Psoas muscle (tissue), 8 donors: ENCODE data around the gene ANXA8L1. TPM values are rescaled to one million over a fixed set of nuclear protein-coding genes. Genes with fewer than 3 reads are reported as not detected.
"Not testable (repeated sequence)": the region's sequence is repeated elsewhere in the genome, so short reads cannot be mapped to it uniquely, and the experiment has no call there.

ENCODE experiments used
- ATAC-seq, 4 donors: fragments of 200-7000 bp; cut with Tn5 transposase; one replicate each; pipeline ENCODE4 v1.9.1; 2020; ENCODE audit warnings: moderate library complexity in 3 of 4, mild to moderate bottlenecking in 2 of 4
- DNase-seq, 2 donors: peaks; one replicate each; pipeline ENCODE4 v3.0.0-alpha.2; 2020
- H3K27ac ChIP-seq: fragments of 200-600 bp; one replicate; pipeline ENCODE4 v1.8.0; 2022
- H3K27me3 ChIP-seq, 3 donors: fragments of 200-600 bp in 1 of 3; one replicate each; pipeline versions ENCODE4 v1.6.1 to v1.8.0; 2013 to 2022; ENCODE audit warnings: low read length in 2 of 3, mild to moderate bottlenecking in 2 of 3, moderate library complexity in 1 of 3; ENCODE audit not compliant: insufficient read depth in 3 of 3
- H3K36me3 ChIP-seq, 2 donors: fragments of 200-600 bp in 1 of 2; one replicate each; pipeline versions ENCODE4 v1.6.1 to v1.8.0; 2013 to 2022; ENCODE audit warnings: low read depth in 1 of 2, mild to moderate bottlenecking in 1 of 2, moderate library complexity in 1 of 2; ENCODE audit not compliant: insufficient read depth in 1 of 2
- H3K4me1 ChIP-seq: fragments of 200-600 bp; one replicate; pipeline ENCODE4 v1.8.0; 2022
- H3K4me3 ChIP-seq: fragments of 200-600 bp; one replicate; pipeline ENCODE4 v1.8.0; 2022; ENCODE audit warnings: mild to moderate bottlenecking
- H3K9me3 ChIP-seq: fragments of 200-600 bp; one replicate; pipeline ENCODE4 v1.8.0; 2022
- whole genome bisulfite sequencing, 3 donors: extraction: QIAGEN DNeasy Blood & Tissue Kit; methylation state at CpG; one replicate each; pipeline versions ENCODE4 v1.1.6 to v1.1.7; 2013; 5-methylcytosine and 5-hydroxymethylcytosine counted together
- intact Hi-C, 2 donors: fragments of 100-400 bp; cut with DNase I; formaldehyde crosslinking; loops; one replicate each; pipeline versions ENCODE4 v1.11.0 to v1.14.2; 2022
- polyA plus RNA-seq, 3 donors: library from polyadenylated mRNA; stranded (reverse); fragments of 200-250 nt; gene quantifications; one replicate each; pipeline ENCODE4 v1.2.3, GENCODE V29; 2013
- total RNA-seq, 4 donors: library from RNA; stranded (reverse); fragmentation: NEBNext Ultra II Directional in 2 of 4; extraction: Animal tissue kit (Norgen Biotek cat#: 25700) in 2 of 4; gene quantifications; one replicate each; pipeline versions ENCODE4 v1.2.1 to v1.2.4, GENCODE V29; 2021 to 2023
- donor health status: healthy with polysubstance abuse.
- donor health status: DM: no; HTN: no; CAD: no; lungs with moderate emphysema.
- donor health status: Bipolar disorder and iron deficiency.
- donor health status: healthy.
- donor health status: DM: yes; HTN: yes; CAD: no.
- donor health status: DM: no; HTN: no; CAD: no.
- donor health status: DM: no; HTN: no; CAD: no.
- donor health status: DM: yes; HTN: yes; CAD: no.

The ANXA8L1 gene
- total and polyA plus RNA-seq, 7 donors = 0.15 TPM; not detected in 6

GRCh38 chr10:46415291-46415690 lies 39.7 kb downstream of the ANXA8L1 start:
- WGBS, 3 donors = 60 to 91% (median 70%) methylated on average over 3 to 4 of the region's 6 CpGs
- DNase-seq = not testable (repeated sequence)

GRCh38 chr10:46418283-46418682 lies 42.7 kb downstream of the ANXA8L1 start:
- H3K4me3 ChIP-seq, H3K9me3 ChIP-seq, DNase-seq, H3K27me3 ChIP-seq, H3K36me3 ChIP-seq, H3K4me1 ChIP-seq, intact Hi-C loops, H3K27ac ChIP-seq: not testable (repeated sequence)
- 67 to 84% (median 79%) methylated on average over 1 to 5 of the region's 7 CpGs for WGBS, 3 donors
- ATAC-seq = peak in 1 of 4 donors; percentile 29

More at GRCh38 chr10:46415291-46415690, 39.7 kb downstream of the ANXA8L1 start:
- intact Hi-C loops, H3K4me3 ChIP-seq, ATAC-seq, H3K4me1 ChIP-seq, H3K9me3 ChIP-seq, H3K27ac ChIP-seq, H3K27me3 ChIP-seq, H3K36me3 ChIP-seq: not testable (repeated sequence)

- ATAC-seq, H3K9me3 ChIP-seq, intact Hi-C loops: not testable (repeated sequence)
Observed at GRCh38 chr10:46419570-46420379, 44.2 kb downstream of the ANXA8L1 start.

GRCh38 chr10:46423550-46423949 lies 48.0 kb downstream of the ANXA8L1 start:
- H3K4me1 ChIP-seq, H3K4me3 ChIP-seq, H3K36me3 ChIP-seq, H3K27ac ChIP-seq, ATAC-seq, intact Hi-C loops, DNase-seq, H3K9me3 ChIP-seq, H3K27me3 ChIP-seq: not testable (repeated sequence)
- no CpG with 5 or more reads among the region's 2 CpGs for WGBS, 3 donors

More at GRCh38 chr10:46419570-46420379, 44.2 kb downstream of the ANXA8L1 start:
- WGBS, 3 donors = 44 to 54% (median 51%) methylated on average over 4 of the region's 13 CpGs
- H3K27me3 ChIP-seq, H3K36me3 ChIP-seq, DNase-seq, H3K4me3 ChIP-seq, H3K27ac ChIP-seq, H3K4me1 ChIP-seq: not testable (repeated sequence)

- H3K9me3 ChIP-seq, H3K4me3 ChIP-seq, H3K27ac ChIP-seq, ATAC-seq, DNase-seq, H3K4me1 ChIP-seq, intact Hi-C loops, H3K27me3 ChIP-seq, H3K36me3 ChIP-seq: not testable (repeated sequence)
- WGBS, 3 donors = no CpG with 5 or more reads among the region's 4 CpGs
Observed at GRCh38 chr10:46440942-46441341, 65.4 kb downstream of the ANXA8L1 start.

Other genes starting within 250 kb of the ANXA8L1 start
- gene ANTXRL, start 88.8 kb upstream of the ANXA8L1 start, total RNA-seq = not detected
- gene ANTXRL, start 88.8 kb upstream of the ANXA8L1 start, polyA plus RNA-seq = under 1 TPM in 1 of 3 donors, not detected in 2; 0.06 TPM
- gene NPY4R, start 90.2 kb downstream of the ANXA8L1 start, total RNA-seq = not detected
- under 1 TPM in 1 of 3 donors, not detected in 2; 0.04 TPM for gene NPY4R, start 90.2 kb downstream of the ANXA8L1 start, polyA plus RNA-seq
- not detected for gene GPRIN2, start 180.9 kb downstream of the ANXA8L1 start, total RNA-seq
- not detected for gene GPRIN2, start 180.9 kb downstream of the ANXA8L1 start, polyA plus RNA-seq
- 1 to 10 TPM; 1.7 to 2.8 (median 2.5) TPM for gene SYT15, start 203.4 kb downstream of the ANXA8L1 start, total RNA-seq
- gene SYT15, start 203.4 kb downstream of the ANXA8L1 start, polyA plus RNA-seq = under 1 TPM; 0.18 to 0.98 (median 0.80) TPM